Adrenal gland (tissue), 5 donors: ENCODE measurements around the gene LAMA5.

Source experiments
- CTCF ChIP-seq, 6 experiments: fragments of 450-650 bp in 4 of 6; fragments of 200-600 bp in 2 of 6; sonication (generic) in 1 of 6; IDR thresholded peaks; 1 replicate in 5 of 6; 2 replicates in 1 of 6; pipeline versions ENCODE4 v1.5.1 to v1.8.0; 2016 to 2021; ENCODE audit warnings: antibody characterized with exemption in 6 of 6, mild to moderate bottlenecking in 2 of 6, moderate library complexity in 1 of 6
- POLR2A ChIP-seq, 2 donors: fragments of 450-650 bp; IDR thresholded peaks; one replicate each; pipeline ENCODE4 v1.6.1; 2017; ENCODE audit warnings: antibody characterized with exemption in 2 of 2, mild to moderate bottlenecking in 2 of 2, moderate library complexity in 1 of 2
- donor health status: DM: no; HTN: no; CAD: no.

GRCh38 chr20:62259294-62259565 is 107.9 kb downstream of the LAMA5 start:
- no peak for TF ChIP-seq CTCF (IDR thresholded peaks at IDR 0.05)
- no peak for TF ChIP-seq POLR2A (IDR thresholded peaks at IDR 0.05)
